KBM-7 (cell line): ENCODE measurements around the gene NPSR1.
A peak's percentile ranks its signal among the peaks of the same experiment; 100 is the strongest.

Experiments used
- DNase-seq: peaks from one replicate; pipeline ENCODE4 v3.0.0-alpha.2; 2015
- in situ Hi-C: fragments of 300-500 bp; cut with MboI; formaldehyde crosslinking; loops from 2 replicates; pipeline ENCODE4 v1.14.3; 2020; ENCODE audit warnings: low sequenced_read_pairs, low pct_unique_long_range_greater_than_20kb, mixed read lengths

NPSR1 gene

DNA sequence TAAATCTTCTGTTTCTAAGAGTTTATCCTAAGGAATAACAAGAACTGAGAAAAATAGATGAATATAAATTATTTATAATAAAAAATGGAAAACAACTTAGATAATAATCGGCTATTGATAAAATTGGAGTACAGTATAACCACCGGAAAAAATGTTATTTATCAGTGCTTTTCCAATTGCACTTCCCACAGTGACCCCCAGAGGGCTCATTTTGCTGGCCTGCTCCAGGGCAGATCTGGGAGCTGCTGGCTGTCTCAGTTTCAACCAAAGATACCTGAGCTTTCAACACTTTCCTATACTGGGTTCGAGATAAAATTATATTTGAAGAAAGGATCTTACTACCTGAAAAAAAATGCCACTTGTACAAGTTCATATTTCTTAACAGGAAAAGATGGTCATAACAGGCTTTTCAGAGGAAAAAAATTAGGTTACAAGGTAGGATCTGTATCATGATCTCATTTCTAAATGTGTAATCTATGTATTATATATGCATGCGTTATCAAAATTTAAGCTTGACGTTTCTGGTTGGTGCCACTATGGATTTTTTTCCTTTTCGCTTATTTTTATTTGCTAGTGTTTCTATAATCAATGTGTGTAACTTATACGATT, 165.7 kb downstream of the NPSR1 start:
- DNase-seq, result peak; percentile 39
- in situ Hi-C loops, result no loop called here

DNA sequence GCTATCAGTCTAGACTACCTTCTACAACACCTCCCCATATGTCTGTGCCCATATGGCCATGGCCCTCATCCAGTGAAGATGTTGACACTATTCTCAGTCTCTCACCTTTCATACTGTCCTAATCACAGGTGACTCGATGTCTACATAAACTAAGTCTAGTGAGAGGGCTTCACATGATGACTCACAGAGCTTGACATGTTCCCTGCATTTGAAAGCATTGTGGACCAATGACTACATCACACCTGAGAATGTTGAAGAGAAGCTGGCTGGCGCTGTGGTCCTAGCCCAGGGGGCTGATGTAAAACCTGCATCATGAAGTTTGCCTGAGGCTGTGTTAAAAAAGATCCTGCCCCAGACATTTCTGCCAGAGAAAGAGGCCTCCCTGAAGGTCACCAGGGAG, 167.2 kb downstream of the NPSR1 start:
- no peak for DNase-seq

DNA sequence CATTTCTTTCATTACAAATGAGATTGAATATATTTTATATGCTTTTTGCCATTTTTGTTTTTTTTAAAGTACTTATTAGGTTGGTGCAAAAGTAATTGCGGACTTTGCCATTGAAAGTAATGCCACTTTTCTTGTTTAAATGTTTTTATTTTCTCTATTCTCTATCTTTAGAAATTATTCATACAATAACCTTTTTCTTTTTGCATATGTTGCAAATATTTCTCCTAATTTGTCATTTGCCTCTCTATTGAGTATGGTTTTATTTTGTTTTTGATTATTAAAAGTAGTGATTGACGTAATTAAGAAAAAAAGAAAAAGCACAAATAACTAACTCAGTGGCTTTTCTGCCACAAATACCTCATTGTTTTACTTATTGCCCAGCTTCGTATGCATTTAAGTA, 172.4 kb downstream of the NPSR1 start:
- in situ Hi-C loops, result no loop called here
- DNase-seq, result no peak

More for the DNA sequence above, 167.2 kb downstream of the NPSR1 start:
- in situ Hi-C loops, result no loop called here

DNA sequence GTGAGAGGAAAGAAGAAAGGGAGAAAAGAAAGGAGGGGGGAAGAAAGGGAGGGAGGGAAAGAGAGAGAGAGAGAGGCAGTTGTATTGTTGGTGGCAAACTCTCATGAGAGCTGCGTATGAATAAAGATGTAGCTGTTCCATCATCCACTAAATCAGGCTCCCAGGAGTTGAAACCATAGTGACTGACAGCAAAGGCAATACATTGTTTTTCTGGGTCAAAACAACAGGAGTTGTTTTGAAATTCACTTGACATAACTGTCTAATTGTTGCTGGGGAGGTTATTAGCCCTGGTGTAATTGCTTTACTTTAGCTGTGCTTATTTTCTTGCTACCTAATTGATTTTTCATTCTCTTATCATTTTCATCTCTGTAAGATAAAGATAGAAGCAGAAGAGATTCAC, 173.4 kb downstream of the NPSR1 start:
- in situ Hi-C loops, result no loop called here
- no peak for DNase-seq

DNA sequence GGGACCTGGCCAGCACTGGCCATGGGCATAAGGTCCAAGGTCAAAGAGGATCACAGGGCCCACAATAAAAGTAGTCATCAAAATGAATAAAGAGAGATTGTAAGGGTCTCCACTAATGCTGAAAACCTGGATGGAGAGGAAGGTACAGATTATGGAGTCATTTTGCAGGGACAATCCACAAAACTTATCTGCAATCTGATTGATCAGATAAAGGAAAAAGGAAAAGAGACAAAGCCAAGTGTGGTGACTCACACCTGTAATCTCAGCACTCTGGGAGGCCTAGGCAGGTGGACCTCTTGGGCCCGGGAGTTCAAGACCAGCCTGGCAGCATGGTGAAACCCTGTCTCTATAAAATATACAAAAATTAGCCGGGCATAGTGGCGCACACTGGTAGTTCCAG, 174.0 kb downstream of the NPSR1 start:
- in situ Hi-C loops, result no loop called here
- DNase-seq, result no peak

DNA sequence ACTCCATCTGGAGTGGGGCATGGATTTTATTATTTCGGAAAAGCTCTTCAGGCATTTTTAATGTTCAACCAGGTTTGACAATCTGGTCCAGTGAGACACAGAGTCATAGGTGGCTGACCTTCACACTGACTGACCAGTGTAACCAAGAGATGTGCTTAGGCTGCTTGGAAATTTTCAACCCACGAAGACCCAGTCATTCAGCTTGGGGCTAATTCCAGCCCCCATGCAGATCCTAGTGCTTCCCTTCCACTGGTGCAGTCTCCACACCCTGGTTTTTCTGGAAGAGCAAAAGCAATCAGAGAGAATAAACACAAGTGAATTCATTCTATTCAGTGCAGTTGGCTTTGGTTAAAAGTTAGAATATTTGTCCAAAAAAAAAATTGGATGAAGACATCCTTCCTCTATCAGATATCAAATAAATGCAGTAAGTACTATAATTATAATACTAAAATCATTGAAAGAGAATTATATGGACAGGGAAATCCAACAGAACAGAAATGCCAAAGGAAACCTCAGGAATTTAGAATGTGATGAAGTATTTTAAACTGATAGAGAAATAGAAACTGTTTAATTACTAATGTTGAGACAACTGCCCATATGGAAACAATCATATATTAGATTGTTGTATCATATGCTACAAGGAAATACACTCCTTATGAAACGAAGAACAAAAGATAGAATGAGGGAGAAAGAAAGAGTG, 178.0 kb downstream of the NPSR1 start:
- in situ Hi-C loops, result no loop called here
- DNase-seq, result no peak

DNA sequence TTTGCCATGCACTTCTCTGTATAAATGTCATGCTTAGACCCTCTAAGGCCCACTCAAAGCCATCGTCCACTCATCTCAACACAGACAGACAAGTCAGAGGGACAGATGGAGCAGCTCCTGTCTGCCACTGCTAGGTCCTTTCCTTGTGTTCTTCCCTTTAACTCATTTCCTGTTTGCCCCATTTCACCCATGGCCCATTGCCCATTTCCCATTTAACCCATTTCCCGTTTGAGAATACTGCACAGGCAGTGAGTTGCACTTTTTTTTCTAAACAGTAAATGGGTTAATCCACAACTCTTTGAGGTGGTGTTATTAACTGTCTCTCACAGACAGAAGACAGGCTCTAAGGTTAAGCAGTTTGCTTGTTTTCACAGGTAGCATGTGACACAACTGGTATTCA, 179.3 kb downstream of the NPSR1 start:
- in situ Hi-C loops, result no loop called here
- no peak for DNase-seq

DNA sequence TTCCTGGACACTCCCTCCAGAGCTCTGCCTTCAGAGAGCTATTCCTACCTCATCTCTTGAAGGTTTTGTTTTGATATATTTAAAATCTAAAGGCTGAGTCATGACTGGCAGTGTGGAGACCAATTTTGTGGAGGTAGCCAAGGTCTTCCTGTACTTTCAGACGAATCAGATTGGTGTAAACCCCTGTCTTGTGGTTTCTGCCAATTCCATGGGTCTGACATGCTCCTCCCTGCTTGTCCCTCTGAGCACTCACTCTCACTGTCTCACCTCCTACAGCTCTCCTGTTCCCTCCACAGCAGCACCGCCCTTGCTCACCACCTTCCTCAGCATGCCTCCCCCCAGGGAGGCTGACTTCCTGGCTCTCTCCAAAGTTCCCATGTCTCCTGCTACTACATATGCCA, 179.8 kb downstream of the NPSR1 start:
- no peak for DNase-seq
- in situ Hi-C loops, result no loop called here

DNA sequence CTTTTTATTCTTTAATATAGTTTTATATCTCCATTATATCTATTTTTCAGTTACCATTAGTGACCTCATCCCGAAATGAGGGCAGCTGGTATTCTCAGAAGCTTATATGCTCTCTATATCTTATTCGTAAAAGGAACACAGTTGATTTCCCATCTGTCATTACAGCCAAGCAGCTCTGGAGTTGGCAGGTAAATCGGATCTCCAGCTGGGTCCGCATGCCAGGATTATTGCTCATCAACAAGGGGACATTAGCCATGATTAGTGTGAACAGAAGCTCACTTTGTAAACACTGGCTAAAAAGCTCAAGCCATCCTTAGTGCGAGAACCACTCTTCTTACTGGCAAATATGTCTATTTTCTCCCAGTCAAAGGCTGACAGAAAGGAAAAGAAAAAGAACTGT, 180.3 kb downstream of the NPSR1 start:
- in situ Hi-C loops, result no loop called here
- no peak for DNase-seq

DNA sequence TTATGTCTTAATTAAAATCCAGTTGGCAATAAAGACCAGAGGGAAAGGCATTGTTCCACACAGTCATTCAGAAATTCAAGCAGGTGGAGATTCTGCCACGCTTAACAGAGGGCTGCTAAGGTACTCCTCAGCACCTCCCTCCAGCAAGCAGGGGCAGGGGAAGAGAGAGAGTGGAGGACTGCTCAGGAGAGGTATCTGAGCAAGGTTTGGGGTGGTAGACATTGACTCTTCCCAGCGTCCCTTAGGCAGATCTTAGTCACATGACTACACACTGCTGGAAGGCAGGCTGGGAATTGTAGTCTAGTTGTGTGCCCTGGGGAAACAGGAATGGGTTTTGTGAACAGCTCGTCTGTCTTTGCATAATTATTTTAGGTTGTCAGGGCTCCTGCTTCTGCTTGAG, 181.6 kb downstream of the NPSR1 start:
- DNase-seq, result no peak
- in situ Hi-C loops, result no loop called here

DNA sequence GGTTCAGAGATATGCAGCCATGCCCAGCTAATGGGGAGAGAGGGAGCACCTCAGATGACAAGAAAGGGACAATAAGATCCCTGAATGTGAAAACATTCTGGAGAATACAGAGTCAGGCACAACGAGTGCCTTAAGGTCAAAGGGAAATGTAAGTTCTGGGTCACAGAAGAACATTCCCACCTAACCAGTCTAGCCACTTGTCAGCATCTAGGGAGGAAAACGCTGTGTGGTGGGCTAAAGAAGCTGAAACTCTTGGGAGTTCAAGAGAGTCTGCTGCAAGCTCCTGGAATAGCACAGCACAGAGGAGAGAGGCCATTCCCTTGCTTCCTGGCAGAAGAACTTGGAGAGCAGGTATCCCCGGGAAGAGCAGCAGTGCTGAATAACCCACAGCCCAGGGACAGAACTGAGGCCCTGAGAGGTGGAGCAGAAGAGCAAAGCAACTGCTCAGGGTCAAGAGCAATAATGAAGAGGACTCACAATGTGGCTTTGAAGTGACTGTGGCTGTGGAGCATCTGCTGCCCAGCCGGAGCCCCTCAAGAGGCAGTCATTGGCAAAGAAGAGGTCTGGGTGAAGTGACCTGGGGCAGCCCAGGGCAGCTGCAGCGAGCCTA, 182.3 kb downstream of the NPSR1 start:
- in situ Hi-C loops, result no loop called here
- DNase-seq, result no peak

DNA sequence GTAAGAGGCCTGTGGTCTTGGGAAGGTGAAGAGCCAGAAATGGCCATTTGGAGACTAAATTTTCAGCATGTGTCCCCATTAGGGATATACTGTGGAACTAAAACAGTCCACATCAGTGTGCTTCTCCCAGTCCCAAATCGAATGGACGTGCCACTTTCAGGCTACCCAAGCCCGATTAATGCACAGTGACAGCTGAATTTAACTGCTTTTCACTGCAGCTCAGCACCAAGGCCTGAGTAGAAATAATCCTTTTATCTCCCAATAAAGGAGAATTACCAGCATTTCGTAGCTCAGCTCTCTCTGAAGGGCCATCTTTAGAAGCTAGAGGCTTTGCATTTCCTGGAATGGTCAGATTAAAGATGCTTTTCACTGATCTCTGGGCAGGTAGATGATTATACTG, 183.3 kb downstream of the NPSR1 start:
- DNase-seq, result no peak
- in situ Hi-C loops, result no loop called here

DNA sequence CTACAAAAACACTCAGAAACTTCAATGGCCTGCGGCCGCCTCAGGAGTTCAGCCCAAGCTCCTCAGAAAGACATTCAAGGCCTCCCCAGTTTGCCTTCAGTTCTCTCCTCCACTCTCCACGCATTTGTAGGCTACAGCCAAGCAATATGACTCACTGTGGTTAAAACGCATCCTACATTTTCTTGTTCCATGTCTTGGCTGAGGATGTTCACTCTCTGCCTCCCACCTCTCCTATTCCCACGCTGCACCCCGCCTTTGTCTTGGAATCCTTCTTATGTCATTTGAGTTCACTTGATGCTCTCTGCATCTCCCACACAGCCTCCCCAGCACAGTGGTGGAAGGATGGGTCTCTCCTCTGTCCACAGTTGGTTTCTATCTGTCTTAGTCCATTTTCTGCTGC, 184.8 kb downstream of the NPSR1 start:
- in situ Hi-C loops, result no loop called here
- DNase-seq, result no peak

DNA sequence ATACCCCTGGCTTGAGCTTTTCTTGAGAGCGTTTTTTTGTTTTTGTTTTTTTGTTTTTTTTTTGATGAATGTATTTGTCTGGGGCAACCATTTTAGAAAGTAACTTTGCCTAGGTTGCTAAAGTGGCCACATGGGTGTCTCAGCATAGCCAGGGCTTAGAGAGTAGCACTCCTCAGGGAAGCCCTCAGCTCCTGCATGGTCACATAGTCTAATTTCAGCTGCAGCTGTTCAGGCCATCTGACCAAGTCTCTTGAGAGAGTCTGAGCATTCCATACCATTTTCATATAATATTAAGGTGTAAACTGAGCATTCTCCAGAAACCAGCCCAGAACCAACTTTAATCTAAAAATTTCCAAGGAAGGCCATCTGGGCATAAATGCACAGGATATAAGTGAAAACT, 186.4 kb downstream of the NPSR1 start:
- in situ Hi-C loops, result no loop called here
- DNase-seq, result no peak

DNA sequence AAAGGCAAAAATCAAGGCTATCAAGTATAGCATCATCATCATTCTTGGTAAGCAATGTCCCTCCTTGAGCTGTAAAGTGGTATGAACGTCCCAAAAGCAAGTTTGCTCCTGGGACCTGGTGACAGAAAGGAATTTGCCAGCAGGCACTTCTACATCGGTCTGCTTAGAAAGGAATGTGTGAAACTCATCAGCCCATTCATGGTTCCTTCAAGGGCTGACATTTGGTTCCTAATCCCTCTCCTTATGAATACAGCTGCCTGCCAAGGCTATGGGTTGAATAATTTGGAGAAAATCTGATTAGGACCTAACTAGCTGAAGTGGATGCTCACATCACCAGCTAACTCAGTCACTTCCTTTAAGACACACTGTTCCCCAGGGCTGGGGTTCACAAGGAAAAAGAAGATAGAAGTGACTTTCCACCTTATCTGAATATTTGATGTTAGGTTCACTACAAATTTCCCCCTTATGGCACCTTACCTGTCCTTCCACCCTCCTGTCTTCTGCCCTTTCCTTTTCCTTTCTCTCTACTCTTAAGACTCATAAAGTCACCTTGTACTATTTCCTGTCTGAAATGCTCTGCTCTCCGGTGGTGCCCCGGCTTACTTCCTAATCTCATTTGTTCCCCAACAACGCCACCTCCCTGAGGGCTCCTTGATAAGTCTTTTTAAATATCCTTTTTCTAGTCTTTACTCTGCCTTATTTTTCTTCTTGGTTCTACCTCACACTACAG, 187.1 kb downstream of the NPSR1 start:
- no peak for DNase-seq
- in situ Hi-C loops, result no loop called here

DNA sequence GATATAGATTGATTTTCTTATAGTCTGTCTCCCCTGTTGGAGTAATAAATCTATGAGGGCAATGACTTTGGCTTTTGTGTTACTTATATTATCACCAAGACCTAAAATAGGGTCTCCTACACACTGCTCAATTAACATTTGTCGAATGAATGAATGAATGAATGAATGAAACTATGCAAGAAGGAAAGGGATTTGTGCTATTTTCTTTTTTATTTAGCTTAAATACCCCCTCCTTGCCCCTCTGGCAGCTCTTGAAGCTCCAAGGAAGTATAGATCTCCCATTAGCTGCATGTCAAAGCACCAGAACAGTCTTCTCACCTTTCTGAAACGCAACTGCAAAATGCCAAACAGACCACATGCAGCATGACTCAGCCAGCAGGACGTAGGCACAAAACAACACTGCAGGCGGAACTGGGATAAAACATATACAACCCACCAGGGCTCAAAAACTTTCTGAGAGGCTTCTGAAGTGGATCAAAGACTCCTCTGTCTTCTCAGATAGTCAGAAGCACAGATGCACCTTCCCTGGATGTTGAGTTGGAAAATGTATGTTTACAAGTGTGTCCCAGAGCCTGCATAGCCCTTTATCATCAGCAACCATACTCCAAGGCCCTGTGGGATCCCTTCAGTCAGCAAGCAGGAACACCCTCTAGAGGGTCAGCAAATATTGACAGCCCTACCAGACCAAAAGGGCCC, 187.8 kb downstream of the NPSR1 start:
- in situ Hi-C loops, result no loop called here

DNA sequence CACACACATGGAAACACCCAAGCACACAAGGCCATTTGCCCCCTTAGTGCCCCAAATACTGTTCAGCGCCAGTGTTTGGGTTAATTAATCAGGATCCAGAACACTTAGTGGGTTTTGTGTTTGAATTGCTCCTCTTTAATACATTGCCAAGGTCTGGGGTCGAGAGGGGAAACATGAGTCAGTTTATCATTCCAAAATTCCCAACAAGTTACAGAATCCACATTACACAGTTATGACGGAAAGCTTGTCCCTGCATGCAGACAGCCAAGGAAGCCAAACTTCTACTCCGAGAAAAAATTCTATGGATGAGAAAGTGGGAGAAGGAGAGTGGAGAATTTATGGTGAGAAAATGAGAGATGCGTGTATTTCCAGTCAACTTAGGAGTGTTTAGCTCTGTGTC, 189.0 kb downstream of the NPSR1 start:
- in situ Hi-C loops, result no loop called here
- no peak for DNase-seq

More for the DNA sequence above, 187.8 kb downstream of the NPSR1 start:
- DNase-seq, result no peak

DNA sequence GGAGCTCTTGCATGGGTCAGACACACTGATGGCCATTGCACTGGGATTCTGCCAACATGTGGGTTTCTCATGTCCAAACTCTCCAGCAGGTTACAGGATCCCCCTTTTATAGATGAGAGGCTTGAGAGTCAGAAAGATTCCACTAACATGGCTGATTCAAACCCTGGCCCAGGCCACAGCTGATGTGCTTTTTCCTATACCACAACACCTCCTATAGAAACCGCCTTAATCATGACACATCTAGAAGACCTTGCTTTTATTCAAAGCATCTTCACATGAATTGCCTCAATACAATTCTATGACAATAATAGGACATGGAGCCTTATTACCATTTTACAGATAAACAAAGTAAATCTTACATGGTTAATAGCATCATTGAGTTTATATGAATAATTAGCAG, 190.7 kb downstream of the NPSR1 start:
- in situ Hi-C loops, result no loop called here
- no peak for DNase-seq

DNA sequence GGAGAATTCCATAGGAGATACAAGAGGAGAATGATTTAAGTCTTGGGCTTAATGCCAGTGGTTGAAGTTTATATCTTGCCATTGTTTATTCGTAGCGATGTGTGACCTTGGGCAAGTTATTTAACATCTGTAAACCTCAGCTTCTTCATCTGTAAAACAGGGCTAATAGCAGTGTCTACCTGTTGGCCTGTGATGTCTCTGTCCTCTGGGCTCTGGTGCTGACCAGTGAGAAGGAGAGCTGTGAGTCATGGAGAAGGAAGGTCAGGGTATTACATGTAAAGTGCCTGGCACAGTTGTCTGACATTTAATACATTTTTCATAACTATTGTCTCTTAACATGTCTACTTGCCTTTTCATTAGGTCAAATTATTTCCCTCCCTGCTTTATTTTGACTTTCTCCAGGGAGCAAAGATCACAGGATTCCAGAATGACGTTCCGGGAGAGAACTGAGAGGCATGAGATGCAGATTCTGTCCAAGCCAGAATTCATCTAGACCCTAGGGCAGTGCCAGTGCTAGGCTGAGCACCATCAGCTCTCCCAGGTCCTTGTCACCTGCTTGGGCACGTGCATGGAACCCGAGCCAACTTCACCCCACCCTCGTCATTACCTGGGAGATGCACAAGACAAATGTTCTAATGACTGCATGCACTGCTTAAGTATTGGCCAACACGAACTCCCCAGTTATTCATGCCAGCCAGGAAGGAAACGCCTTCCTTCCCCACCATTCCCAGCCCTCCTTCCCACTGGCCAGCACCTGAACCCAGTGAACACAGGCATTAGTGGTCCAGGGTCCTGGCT, 191.3 kb downstream of the NPSR1 start:
- DNase-seq, result no peak
- in situ Hi-C loops, result no loop called here
